HCT116 (cell line): Measurements from ENCODE around the gene CHST11. TPM values are rescaled to one million over a fixed set of nuclear protein-coding genes. Genes with fewer than 3 reads are reported as not detected.

Experiments used
- ATAC-seq: fragments of 200-7000 bp; cut with Tn5 transposase; 2 replicates; pipeline ENCODE4 v1.9.1; 2020; ENCODE audit warnings: mild to moderate bottlenecking, moderate library complexity
- BruUV-seq: library from RNA; stranded (reverse); fragments of 400-500 nt; replicated peaks from 2 replicates; lab custom pipeline; 2021; lab: Mats Ljungman, UMichigan
- CTCF ChIA-PET: fragments of 300-600 bp; sonication (Branson Sonifier 250); formaldehyde crosslinking; loops from one replicate; lab custom pipeline; 2021; ENCODE audit warnings: antibody characterized with exemption; lab: Charles Lee
- POLR2A ChIA-PET: fragments of 300-600, 350-600 bp; sonication (Branson Sonifier 250); formaldehyde crosslinking; loops from one replicate; lab custom pipeline; 2021; ENCODE audit warnings: antibody characterized with exemption; lab: Charles Lee
- RAD21 ChIA-PET, 2 experiments: fragments of 300-600 bp; sonication (Branson Sonifier 250); formaldehyde crosslinking; loops; one replicate each; lab custom pipeline; 2023; ENCODE audit warnings: low total read pairs in 2 of 2; ENCODE audit not compliant: uncharacterized antibody in 2 of 2, unreplicated experiment in 2 of 2, low non-redundant PET in 1 of 2; lab: Charles Lee
- DNase-seq: peaks from one replicate; pipeline ENCODE4 v3.0.0-alpha.2; 2010; ENCODE audit warnings: low read depth, low spot score
- H2AFZ ChIP-seq: fragments of 200-600 bp; shearing (Covaris generic), sonication (generic); 2 replicates; pipeline ENCODE4 v1.6.1; 2017; ENCODE audit warnings: low read depth, mixed run types, mixed read lengths, antibody characterized with exemption, low read length; ENCODE audit not compliant: poor library complexity, severe bottlenecking
- H3K27ac ChIP-seq: 2 replicates; pipeline ENCODE4 v1.5.1; 2012; ENCODE audit warnings: low read depth, low read length
- H3K27me3 ChIP-seq: fragments of 200-600 bp; sonication (generic); 2 replicates; pipeline ENCODE4 v1.6.1; 2016; ENCODE audit warnings: mixed run types, low read length, mixed read lengths; ENCODE audit not compliant: insufficient read depth
- H3K36me3 ChIP-seq, 2 experiments: fragments of 200-500 bp in 1 of 2; fragments of 200-600 bp in 1 of 2; sonication (Bioruptor generic) in 1 of 2; sonication (generic) in 1 of 2; 2 replicates each; pipeline versions ENCODE4 v1.5.1 to v1.6.1; 2014 to 2016; ENCODE audit warnings: low read length in 2 of 2, inconsistent platforms in 1 of 2, mixed read lengths in 1 of 2, mixed run types in 1 of 2; ENCODE audit not compliant: insufficient read depth in 2 of 2, control insufficient read depth in 1 of 2
- H3K4me1 ChIP-seq, 2 experiments: fragments of 200-600 bp in 1 of 2; sonication (generic) in 1 of 2; 2 replicates each; pipeline versions ENCODE4 v1.5.1 to v1.6.1; 2012 to 2017; ENCODE audit warnings: low read length in 2 of 2, inconsistent platforms in 1 of 2, mild to moderate bottlenecking in 1 of 2, mixed read lengths in 1 of 2, mixed run types in 1 of 2, moderate library complexity in 1 of 2; ENCODE audit not compliant: insufficient read depth in 2 of 2, control insufficient read depth in 1 of 2
- H3K4me2 ChIP-seq: fragments of 200-600 bp; sonication (generic); 2 replicates; pipeline ENCODE4 v1.6.1; 2017; ENCODE audit warnings: mixed run types, low read length, mixed read lengths
- H3K4me3 ChIP-seq, 2 experiments: fragments of 200-600 bp in 1 of 2; sonication (generic) in 1 of 2; replicated peaks in 1 of 2; 2 replicates each; pipeline ENCODE4 v1.5.1; 2011 to 2016; ENCODE audit warnings: low read length in 2 of 2, control low read depth in 1 of 2, low read depth in 1 of 2, mild to moderate bottlenecking in 1 of 2, mixed read lengths in 1 of 2, mixed run types in 1 of 2
- H3K79me2 ChIP-seq: fragments of 200-600 bp; sonication (generic); 2 replicates; pipeline ENCODE4 v1.6.1; 2017; ENCODE audit warnings: mild to moderate bottlenecking, mixed run types, low read length, moderate library complexity, mixed read lengths; ENCODE audit not compliant: insufficient read depth
- H3K9ac ChIP-seq: fragments of 200-600 bp; sonication (generic); 2 replicates; pipeline ENCODE4 v1.6.1; 2016; ENCODE audit warnings: low read length, mixed read lengths
- H3K9me2 ChIP-seq: fragments of 200-600 bp; sonication (generic), shearing (Covaris generic); 2 replicates; pipeline ENCODE4 v1.6.1; 2017; ENCODE audit warnings: mixed run types, mild to moderate bottlenecking, moderate library complexity; ENCODE audit not compliant: insufficient read depth
- H3K9me3 ChIP-seq, 2 experiments: fragments of 200-500 bp in 1 of 2; fragments of 200-600 bp in 1 of 2; sonication (Bioruptor generic) in 1 of 2; sonication (generic) in 1 of 2; 2 replicates each; pipeline ENCODE4 v1.6.1; 2014 to 2017; ENCODE audit warnings: low read length in 2 of 2, mixed read lengths in 2 of 2, inconsistent platforms in 1 of 2, low read depth in 1 of 2, mild to moderate bottlenecking in 1 of 2, mixed run types in 1 of 2, moderate library complexity in 1 of 2; ENCODE audit not compliant: control insufficient read depth in 1 of 2, insufficient read depth in 1 of 2
- H4K20me1 ChIP-seq: fragments of 200-600 bp; sonication (generic), shearing (Covaris generic); 2 replicates; pipeline ENCODE4 v1.6.1; 2017; ENCODE audit warnings: mixed run types, mild to moderate bottlenecking, moderate library complexity; ENCODE audit not compliant: insufficient read depth
- ELF1 ChIP-seq: IDR thresholded peaks from 2 replicates; pipeline ENCODE4 v1.6.1; 2012; ENCODE audit warnings: low read depth, borderline replicate concordance
- EZH2 ChIP-seq: fragments of 200-600 bp; sonication (generic); IDR thresholded peaks from 2 replicates; pipeline ENCODE4 v1.6.1; 2017; ENCODE audit warnings: antibody characterized with exemption, mixed run types
- JUND ChIP-seq: IDR thresholded peaks from 2 replicates; pipeline ENCODE4 v1.6.1; 2012
- POLR2A ChIP-seq: IDR thresholded peaks from 2 replicates; pipeline ENCODE4 v1.7.0; 2011; ENCODE audit warnings: borderline replicate concordance; ENCODE audit not compliant: insufficient read depth, insufficient read length; ENCODE audit errors: extremely low read depth
- SIN3A ChIP-seq: IDR thresholded peaks from 2 replicates; pipeline ENCODE4 v1.6.1; 2012; ENCODE audit warnings: low read depth
- SRF ChIP-seq: IDR thresholded peaks from 2 replicates; pipeline ENCODE4 v1.6.1; 2012; ENCODE audit warnings: low read depth
- TCF7L2 ChIP-seq: IDR thresholded peaks from 2 replicates; pipeline ENCODE4 v1.7.0; 2011; ENCODE audit warnings: borderline replicate concordance, inconsistent platforms; ENCODE audit not compliant: insufficient read depth, insufficient read length; ENCODE audit errors: extremely low read depth
- intact Hi-C: fragments of 100-400 bp; cut with micrococcal nuclease; formaldehyde crosslinking; loops from 2 replicates; pipeline ENCODE4 v1.10.0; 2022
- total RNA-seq: library from RNA; stranded (reverse); gene quantifications from one replicate; pipeline ENCODE4 v1.2.1, GENCODE V29; 2021; ENCODE audit not compliant: unreplicated experiment
- TF ChIP-seq, protein P1 (sequence below), 3 experiments: fragments of 200-600 bp in 1 of 3; sonication (generic) in 1 of 3; IDR thresholded peaks in 2 of 3; conservative IDR thresholded peaks in 1 of 3; 2 replicates each; pipeline ENCODE4 v1.5.1; 2012 to 2017; ENCODE audit warnings: low read depth in 2 of 3, low read length in 2 of 3, antibody characterized with exemption in 1 of 3, borderline replicate concordance in 1 of 3, control low read depth in 1 of 3, mild to moderate bottlenecking in 1 of 3, mixed read lengths in 1 of 3, mixed run types in 1 of 3, moderate library complexity in 1 of 3; ENCODE audit not compliant: insufficient read depth in 1 of 3
- TF ChIP-seq, protein P2 (sequence below): IDR thresholded peaks from 2 replicates; pipeline ENCODE4 v1.6.1; 2012

The CHST11 gene
- total RNA-seq, 1 experiment from 2014 or later: 10.1 TPM

DNA sequence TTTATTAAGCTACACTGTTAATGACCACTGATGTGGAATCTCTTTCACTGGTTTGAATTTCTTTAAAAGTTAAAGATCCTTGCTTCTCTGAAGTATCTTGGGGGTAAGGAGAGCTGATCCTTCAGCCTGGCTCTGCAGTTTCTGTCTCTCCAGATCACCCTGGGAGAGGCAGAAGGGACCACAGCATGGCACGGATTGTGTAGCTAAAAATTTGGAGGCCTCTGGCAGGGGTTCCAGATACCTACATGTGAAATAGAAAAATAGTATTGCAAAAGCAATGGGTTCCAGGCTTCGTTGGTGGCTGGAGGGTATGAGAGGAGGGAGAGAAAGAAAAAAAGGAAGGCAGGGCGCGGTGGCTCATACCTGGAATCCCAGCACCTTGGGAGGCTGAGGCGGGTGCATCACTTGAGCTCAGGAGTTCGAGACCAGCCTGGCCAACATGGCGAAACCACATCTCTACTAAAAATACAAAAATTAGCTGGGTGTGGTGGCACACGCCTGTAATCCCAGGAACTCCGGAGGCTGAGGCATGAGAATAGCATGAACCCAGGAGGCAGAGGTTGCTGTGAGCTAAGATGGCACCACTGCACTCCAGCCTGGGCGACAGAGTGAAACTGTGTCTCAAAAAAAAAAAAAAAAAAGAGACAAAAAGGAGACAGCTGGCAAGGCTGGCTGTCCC is 3.4 kb downstream of the CHST11 start:
- Histone ChIP-seq H3K9me3 (no peaks in the 10 kb centered on the region), H3K36me3 (no peaks in the 10 kb centered on the region), H4K20me1 (no peaks in the 10 kb centered on the region), H3K79me2 (peaks cover 16% of the 10 kb centered on the region), H3K27me3 (no peaks in the 10 kb centered on the region), H3K27ac (no peak overlapping the region), H3K4me3 (no peak overlapping the region), H3K4me2 (no peak overlapping the region), H3K9ac (no peak overlapping the region), H3K9me2 (no peaks in the 10 kb centered on the region), H2AFZ (no peak overlapping the region), H3K4me1 (peaks cover 2 to 26% of the 10 kb centered on the region in 2 experiments)
- DNase-seq: no peak
- BruUV-seq: no TSS peak
- RAD21 ChIA-PET: no interaction called here
- POLR2A ChIA-PET: no interaction called here
- ATAC-seq: no peak
- intact Hi-C loops: no loop called here
- TF ChIP-seq EZH2 (no peak), ELF1 (no peak), POLR2A (no peak)
- TF ChIP-seq, protein P1, sequence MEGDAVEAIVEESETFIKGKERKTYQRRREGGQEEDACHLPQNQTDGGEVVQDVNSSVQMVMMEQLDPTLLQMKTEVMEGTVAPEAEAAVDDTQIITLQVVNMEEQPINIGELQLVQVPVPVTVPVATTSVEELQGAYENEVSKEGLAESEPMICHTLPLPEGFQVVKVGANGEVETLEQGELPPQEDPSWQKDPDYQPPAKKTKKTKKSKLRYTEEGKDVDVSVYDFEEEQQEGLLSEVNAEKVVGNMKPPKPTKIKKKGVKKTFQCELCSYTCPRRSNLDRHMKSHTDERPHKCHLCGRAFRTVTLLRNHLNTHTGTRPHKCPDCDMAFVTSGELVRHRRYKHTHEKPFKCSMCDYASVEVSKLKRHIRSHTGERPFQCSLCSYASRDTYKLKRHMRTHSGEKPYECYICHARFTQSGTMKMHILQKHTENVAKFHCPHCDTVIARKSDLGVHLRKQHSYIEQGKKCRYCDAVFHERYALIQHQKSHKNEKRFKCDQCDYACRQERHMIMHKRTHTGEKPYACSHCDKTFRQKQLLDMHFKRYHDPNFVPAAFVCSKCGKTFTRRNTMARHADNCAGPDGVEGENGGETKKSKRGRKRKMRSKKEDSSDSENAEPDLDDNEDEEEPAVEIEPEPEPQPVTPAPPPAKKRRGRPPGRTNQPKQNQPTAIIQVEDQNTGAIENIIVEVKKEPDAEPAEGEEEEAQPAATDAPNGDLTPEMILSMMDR (IDR thresholded peaks at IDR 0.05 in 2 of 3, conservative IDR thresholded peaks at IDR 0.05 in 1 of 3; ENCODE audit: borderline replicate concordance in 1 of 3, insufficient read depth in 1 of 3, low read depth in 2 of 3, low read length in 2 of 3): no peak
- CTCF ChIA-PET: no interaction called here

DNA sequence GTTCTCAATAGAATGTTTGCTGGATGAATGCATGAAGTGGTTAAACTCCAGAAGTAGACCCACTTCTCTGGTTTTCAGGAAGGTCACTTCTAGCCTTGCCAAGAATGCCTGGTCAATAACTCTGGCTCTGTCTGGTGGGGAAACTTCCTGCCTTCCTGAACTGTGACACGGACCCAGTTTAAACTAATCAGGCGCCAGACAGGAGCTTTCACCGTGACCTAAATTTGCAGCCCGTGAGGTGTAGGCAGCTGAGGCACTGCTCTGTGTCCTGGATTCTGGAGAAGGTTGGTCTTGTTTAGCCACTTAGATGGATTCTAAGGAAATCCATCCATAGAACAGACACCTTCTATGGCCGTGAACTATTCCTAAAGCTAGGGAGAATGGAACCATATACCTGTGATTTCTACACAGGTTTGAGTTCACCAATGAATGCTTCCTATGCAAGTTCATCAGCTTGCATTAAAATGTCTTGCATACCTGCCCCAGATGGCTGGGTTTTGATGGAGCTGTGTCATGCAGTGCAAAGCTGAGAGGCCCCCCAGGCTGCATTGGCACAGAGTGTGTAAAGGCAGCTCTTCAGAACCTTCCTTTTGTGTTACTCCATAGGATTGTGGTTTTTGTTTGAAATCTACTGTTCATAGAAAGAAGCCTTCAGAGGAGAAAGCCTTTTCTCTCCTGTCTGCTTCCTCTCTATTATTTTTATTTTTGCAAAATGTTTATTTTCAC is 4.4 kb downstream of the CHST11 start:
- Histone ChIP-seq H4K20me1 (no peaks in the 10 kb centered on the region), H3K27ac (no peak overlapping the region), H3K36me3 (no peaks in the 10 kb centered on the region), H3K4me2 (no peak overlapping the region), H3K9me2 (no peaks in the 10 kb centered on the region), H3K9me3 (no peaks in the 10 kb centered on the region), H3K27me3 (no peaks in the 10 kb centered on the region), H3K4me3 (no peak overlapping the region), H3K4me1 (peaks cover 0 to 16% of the 10 kb centered on the region in 2 experiments; a peak in 3 of 4 replicates), H2AFZ (no peak overlapping the region), H3K79me2 (peaks cover 16% of the 10 kb centered on the region), H3K9ac (no peak overlapping the region)
- ATAC-seq (no peak), DNase-seq (no peak)
- CTCF ChIA-PET: interaction anchor here (0.7 kb wide), 1 partner anchor 30 kb away, joined by 3 read pairs; no protein-coding TSS in a partner anchor
- RAD21 ChIA-PET: interaction anchor here in 1 of 2 experiments (0.5 kb wide), 1 partner anchor 11 kb away, joined by 5 read pairs; no protein-coding TSS in a partner anchor
- POLR2A ChIA-PET: no interaction called here
- intact Hi-C loops: no loop called here
- no TSS peak for BruUV-seq
- TF ChIP-seq SIN3A: no peak
- TF ChIP-seq, protein P2, sequence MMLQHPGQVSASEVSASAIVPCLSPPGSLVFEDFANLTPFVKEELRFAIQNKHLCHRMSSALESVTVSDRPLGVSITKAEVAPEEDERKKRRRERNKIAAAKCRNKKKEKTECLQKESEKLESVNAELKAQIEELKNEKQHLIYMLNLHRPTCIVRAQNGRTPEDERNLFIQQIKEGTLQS: no peak
- no peak for TF ChIP-seq POLR2A
- TF ChIP-seq, protein P1 (IDR thresholded peaks at IDR 0.05 in 2 of 3, conservative IDR thresholded peaks at IDR 0.05 in 1 of 3; ENCODE audit: borderline replicate concordance in 1 of 3, insufficient read depth in 1 of 3, low read depth in 2 of 3, low read length in 2 of 3): no peak
- no peak for TF ChIP-seq EZH2
- no peak for TF ChIP-seq JUND
- no peak for TF ChIP-seq SRF
- TF ChIP-seq TCF7L2: no peak
